Esophagus squamous epithelium (tissue), 5 donors: ENCODE measurements around the gene ARHGAP12. TPM values are rescaled to one million over a fixed set of nuclear protein-coding genes. Genes with fewer than 3 reads are reported as not detected.

Experiments used
- DNase-seq: peaks from one replicate; lab custom pipeline; 2025; lab: John Stamatoyannopoulos, UW
- H3K27ac ChIP-seq, 4 donors: fragments of 200-600 bp; sonication (generic); one replicate each; pipeline ENCODE4 v1.5.1; 2016 to 2019; ENCODE audit warnings: mild to moderate bottlenecking in 1 of 4
- H3K27me3 ChIP-seq, 4 donors: fragments of 200-600 bp; sonication (generic); 1 replicate in 3 of 4; 2 replicates in 1 of 4; pipeline versions ENCODE4 v1.5.1 to v1.6.0; 2017 to 2021; ENCODE audit warnings: antibody characterized with exemption in 1 of 4
- H3K36me3 ChIP-seq, 3 donors: fragments of 200-600 bp; sonication (generic); one replicate each; pipeline ENCODE4 v1.5.1; 2016 to 2019
- H3K4me1 ChIP-seq, 3 donors: fragments of 200-600 bp; sonication (generic); one replicate each; pipeline ENCODE4 v1.5.1; 2017 to 2019
- H3K4me3 ChIP-seq, 4 donors: fragments of 200-600 bp; sonication (generic); 1 replicate in 3 of 4; 2 replicates in 1 of 4; pipeline ENCODE4 v1.5.1; 2016 to 2019; ENCODE audit warnings: mild to moderate bottlenecking in 2 of 4, moderate library complexity in 1 of 4
- H3K9me3 ChIP-seq, 3 donors: fragments of 200-600 bp; sonication (generic); one replicate each; pipeline ENCODE4 v1.5.1; 2016 to 2019
- CTCF ChIP-seq, 6 experiments: fragments of 450-650 bp in 4 of 6; fragments of 200-600 bp in 2 of 6; sonication (generic) in 2 of 6; IDR thresholded peaks; one replicate each; pipeline ENCODE4 v1.5.1; 2016 to 2019; ENCODE audit warnings: antibody characterized with exemption in 6 of 6, mild to moderate bottlenecking in 4 of 6, moderate library complexity in 4 of 6
- POLR2A ChIP-seq, 4 donors: fragments of 450-650 bp; IDR thresholded peaks; one replicate each; pipeline ENCODE4 v1.6.1; 2017; ENCODE audit warnings: antibody characterized with exemption in 4 of 4, mild to moderate bottlenecking in 4 of 4, moderate library complexity in 3 of 4
- WGBS, 2 donors: methylation state at CpG; one replicate each; pipeline ENCODE4 v1.1.5; 2018; 5-methylcytosine and 5-hydroxymethylcytosine counted together
- intact Hi-C: fragments of 100-400 bp; cut with DNase I; formaldehyde crosslinking; loops from one replicate; pipeline ENCODE4 v1.15.0; 2022
- total RNA-seq, 4 donors: library from RNA; depleted of rRNA; stranded (reverse); fragments of >200 nt; gene quantifications; one replicate each; pipeline ENCODE4 v1.1.0, GENCODE V29; 2016
- donor health status: DM: yes; HTN: yes; CAD: no.

ARHGAP12 gene
- total RNA-seq, 4 donors from 2014 or later, result 8.5 to 31.3 (median 16.9) TPM

GRCh38 chr10:31762316-31762715, 166.3 kb downstream of the ARHGAP12 start:
- H3K4me3 ChIP-seq, result no peak overlapping the region
- H3K27me3 ChIP-seq, result no peaks in the 10 kb centered on the region
- no peak for DNase-seq
- 91 to 100% methylated on average over 2 to 4 of the region's 4 CpGs for WGBS, 2 donors
- H3K36me3 ChIP-seq, result no peaks in the 10 kb centered on the region
- H3K9me3 ChIP-seq, result no peaks in the 10 kb centered on the region
- H3K4me1 ChIP-seq, result peaks cover 9 to 35% (median 13%) of the 10 kb centered on the region in 3 donors
- TF ChIP-seq POLR2A (IDR thresholded peaks at IDR 0.05) (no peak), CTCF (IDR thresholded peaks at IDR 0.05) (no peak)
- intact Hi-C loops, result no loop called here
- H3K27ac ChIP-seq, result no peak overlapping the region

- H3K27me3 ChIP-seq, result no peaks in the 10 kb centered on the region
- no peaks in the 10 kb centered on the region for H3K36me3 ChIP-seq
- intact Hi-C loops, result no loop called here
- no peak for DNase-seq
- peak overlapping the region; percentile 74 to 99 (median 94) for H3K27ac ChIP-seq
- TF ChIP-seq POLR2A (IDR thresholded peaks at IDR 0.05) (no peak), CTCF (IDR thresholded peaks at IDR 0.05) (no peak)
- no peak overlapping the region for H3K4me3 ChIP-seq
- WGBS, 2 donors, result 92 to 100% methylated on average over 3 of the region's 3 CpGs
- peaks cover 9 to 36% (median 13%) of the 10 kb centered on the region in 3 donors for H3K4me1 ChIP-seq
- no peaks in the 10 kb centered on the region for H3K9me3 ChIP-seq
Observed at GRCh38 chr10:31761156-31761555, 167.5 kb downstream of the ARHGAP12 start.

- peaks cover 9 to 36% (median 13%) of the 10 kb centered on the region in 3 donors for H3K4me1 ChIP-seq
- no peaks in the 10 kb centered on the region for H3K36me3 ChIP-seq
- H3K27ac ChIP-seq, result peak overlapping the region; percentile 74 to 99 (median 94)
- H3K9me3 ChIP-seq, result no peaks in the 10 kb centered on the region
- H3K4me3 ChIP-seq, result peak overlapping the region in 3 of 4 donors; percentile 88 to 96 (median 92)
- no peak for TF ChIP-seq CTCF (IDR thresholded peaks at IDR 0.05)
- no peak for TF ChIP-seq POLR2A (IDR thresholded peaks at IDR 0.05)
- intact Hi-C loops, result no loop called here
- 30 to 37% methylated on average over 8 of the region's 8 CpGs for WGBS, 2 donors
- H3K27me3 ChIP-seq, result no peaks in the 10 kb centered on the region
- no peak for DNase-seq
Observed at GRCh38 chr10:31760674-31761081, 168.0 kb downstream of the ARHGAP12 start.

DNA sequence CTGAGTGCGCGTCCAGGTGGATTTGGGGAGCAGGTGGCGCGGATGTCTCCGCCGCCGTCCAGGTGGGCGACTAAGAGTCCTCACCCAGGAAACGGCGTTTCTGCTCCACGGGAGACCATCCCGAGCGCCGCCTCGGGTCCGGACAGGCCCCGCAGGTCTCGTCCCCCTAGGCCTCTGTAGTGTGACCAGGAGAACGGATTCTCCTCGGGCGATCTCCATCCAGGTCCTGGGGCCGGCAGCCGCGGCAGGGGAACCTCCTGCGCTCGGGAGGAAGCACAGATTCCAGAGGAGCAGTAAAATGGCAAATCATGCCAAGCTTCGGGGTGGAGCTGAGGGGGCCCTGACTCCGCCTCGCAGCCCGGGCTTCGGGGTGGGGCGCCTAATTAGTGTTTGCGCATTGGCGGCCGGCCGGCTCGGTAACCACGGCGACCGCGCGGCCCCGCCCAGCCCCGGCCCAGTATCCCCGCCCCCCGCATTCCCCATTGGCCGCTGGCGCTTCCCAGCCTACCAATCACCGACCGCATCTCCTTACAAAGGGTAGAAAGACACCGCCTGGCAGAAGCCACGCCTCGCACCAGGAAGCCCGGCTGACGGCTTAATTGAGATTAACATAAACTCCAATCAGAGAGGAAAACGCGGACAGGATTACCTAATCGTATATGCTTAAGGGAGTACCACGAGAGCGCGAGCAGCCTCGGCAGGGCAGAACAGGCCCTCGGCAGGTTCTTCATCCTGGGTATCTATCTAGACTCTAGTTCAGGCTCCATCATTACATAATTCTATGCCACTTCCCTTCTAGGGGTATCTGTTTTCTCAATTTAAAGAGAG, 168.6 kb downstream of the ARHGAP12 start:
- Histone ChIP-seq H3K36me3 (no peaks in the 10 kb centered on the region), H3K4me1 (peaks cover 9 to 36% (median 13%) of the 10 kb centered on the region in 3 donors), H3K4me3 (peak overlapping the region; percentile 82 to 96 (median 90)), H3K27ac (peak overlapping the region; percentile 94 to 99 (median 98)), H3K9me3 (no peaks in the 10 kb centered on the region), H3K27me3 (no peaks in the 10 kb centered on the region)
- peak in 3 of 4 donors; percentile 52 to 95 (median 88) for TF ChIP-seq POLR2A (IDR thresholded peaks at IDR 0.05)
- peak in 1 of 6 experiments; percentile 9 for TF ChIP-seq CTCF (IDR thresholded peaks at IDR 0.05)
- WGBS, 2 donors, result 0% methylated on average over 3 to 21 of the region's 63 CpGs
- intact Hi-C loops, result no loop called here
- peak; percentile 99 for DNase-seq

- intact Hi-C loops, result no loop called here
- Histone ChIP-seq H3K27me3 (no peaks in the 10 kb centered on the region), H3K4me1 (peaks cover 9 to 36% (median 13%) of the 10 kb centered on the region in 3 donors), H3K9me3 (no peaks in the 10 kb centered on the region), H3K4me3 (peak overlapping the region; percentile 82 to 96 (median 90)), H3K36me3 (no peaks in the 10 kb centered on the region), H3K27ac (peak overlapping the region; percentile 94 to 99 (median 98))
- no peak for TF ChIP-seq CTCF (IDR thresholded peaks at IDR 0.05)
- no peak for TF ChIP-seq POLR2A (IDR thresholded peaks at IDR 0.05)
- WGBS, 2 donors, result 1 to 2% methylated on average over 15 to 16 of the region's 36 CpGs
- DNase-seq, result no peak
Observed at GRCh38 chr10:31759124-31759798, 169.4 kb downstream of the ARHGAP12 start.
